ENCODE data around the gene ADAMTS19.
"Not testable (repeated sequence)": the region's sequence is repeated elsewhere in the genome, so short reads cannot be mapped to it uniquely, and the experiment has no call there.

ADAMTS19 gene

GRCh38 chr5:129459777-129460671 lies at the start of gene ADAMTS19:
Gene ADAMTS19, plus strand, starts transcription at chr5:129460298. Its CDS starts 94 bp downstream, at chr5:129460392.
- no peak for DNase-seq (ENCODE audit: extremely low read depth in 1 of 2, low read depth in 1 of 2)

GRCh38 chr5:129410488-129410887 lies 49.6 kb upstream of the ADAMTS19 start:
- DNase-seq (ENCODE audit: extremely low read depth in 1 of 2, low read depth in 1 of 2), result no peak

GRCh38 chr5:129412721-129413120 lies 47.4 kb upstream of the ADAMTS19 start:
- DNase-seq (ENCODE audit: extremely low read depth in 1 of 2, low read depth in 1 of 2), result no peak

- no peak for DNase-seq (ENCODE audit: extremely low read depth in 1 of 2, low read depth in 1 of 2)
These were observed 46.5 kb upstream of the ADAMTS19 start for GRCh38 chr5:129413570-129413969.

- no peak for DNase-seq (ENCODE audit: extremely low read depth in 1 of 2, low read depth in 1 of 2)
These were observed 40.8 kb upstream of the ADAMTS19 start for GRCh38 chr5:129419292-129419691.

- no peak for DNase-seq (ENCODE audit: extremely low read depth in 1 of 2, low read depth in 1 of 2)
These were observed 35.1 kb upstream of the ADAMTS19 start for GRCh38 chr5:129425031-129425430.

GRCh38 chr5:129426071-129426470 lies 34.0 kb upstream of the ADAMTS19 start:
- no peak for DNase-seq (ENCODE audit: extremely low read depth in 1 of 2, low read depth in 1 of 2)

GRCh38 chr5:129428636-129429035 lies 31.5 kb upstream of the ADAMTS19 start:
- DNase-seq (ENCODE audit: extremely low read depth in 1 of 2, low read depth in 1 of 2), result not testable (repeated sequence)

GRCh38 chr5:129431406-129431805 lies 28.7 kb upstream of the ADAMTS19 start:
- DNase-seq (ENCODE audit: extremely low read depth in 1 of 2, low read depth in 1 of 2), result no peak

GRCh38 chr5:129438322-129438721 lies 21.8 kb upstream of the ADAMTS19 start:
- DNase-seq (ENCODE audit: extremely low read depth in 1 of 2, low read depth in 1 of 2), result no peak

- DNase-seq (ENCODE audit: extremely low read depth in 1 of 2, low read depth in 1 of 2), result no peak
These were observed 19.7 kb upstream of the ADAMTS19 start for GRCh38 chr5:129440424-129440823.

GRCh38 chr5:129441096-129441495 lies 19.0 kb upstream of the ADAMTS19 start:
- no peak for DNase-seq (ENCODE audit: extremely low read depth in 1 of 2, low read depth in 1 of 2)

- no peak for DNase-seq (ENCODE audit: extremely low read depth in 1 of 2, low read depth in 1 of 2)
These were observed 14.7 kb upstream of the ADAMTS19 start for GRCh38 chr5:129445379-129445778.

- no peak for DNase-seq (ENCODE audit: extremely low read depth in 1 of 2, low read depth in 1 of 2)
These were observed 12.1 kb upstream of the ADAMTS19 start for GRCh38 chr5:129447968-129448367.

- no peak for DNase-seq (ENCODE audit: extremely low read depth in 1 of 2, low read depth in 1 of 2)
These were observed 11.4 kb upstream of the ADAMTS19 start for GRCh38 chr5:129448654-129449053.

- DNase-seq (ENCODE audit: extremely low read depth in 1 of 2, low read depth in 1 of 2), result no peak
These were observed 5.6 kb upstream of the ADAMTS19 start for GRCh38 chr5:129454461-129454860.

- no peak for DNase-seq (ENCODE audit: extremely low read depth in 1 of 2, low read depth in 1 of 2)
These were observed 685 bp upstream of the ADAMTS19 start for GRCh38 chr5:129459450-129459776.

GRCh38 chr5:129460672-129460935 lies 506 bp downstream of the ADAMTS19 start:
- no peak for DNase-seq (ENCODE audit: extremely low read depth in 1 of 2, low read depth in 1 of 2)

- DNase-seq (ENCODE audit: extremely low read depth in 1 of 2, low read depth in 1 of 2), result no peak
These were observed 1.0 kb downstream of the ADAMTS19 start for GRCh38 chr5:129460936-129461710.

- no peak for DNase-seq (ENCODE audit: extremely low read depth in 1 of 2, low read depth in 1 of 2)
These were observed 1.7 kb downstream of the ADAMTS19 start for GRCh38 chr5:129461711-129462332.

GRCh38 chr5:129465776-129466344 lies 5.8 kb downstream of the ADAMTS19 start:
- DNase-seq (ENCODE audit: extremely low read depth in 1 of 2, low read depth in 1 of 2), result no peak
